ENCODE results near the gene ST8SIA2. TPM values are rescaled to one million over a fixed set of nuclear protein-coding genes. Genes with fewer than 3 reads are reported as not detected.

ST8SIA2 gene
- total and polyA plus RNA-seq, 7 donors, result 0.03 to 0.79 (median 0.12) TPM; not detected in 4

GRCh38 chr15:92384381-92384780, 9.3 kb upstream of the ST8SIA2 start:
- intact Hi-C loops (cut with DNase I), result loop anchor here (5.0 kb wide), 1 partner anchor 287 kb away; no protein-coding TSS in a partner anchor
- ATAC-seq, result no peak
- no peaks in the 10 kb centered on the region for H3K4me1 ChIP-seq

DNA sequence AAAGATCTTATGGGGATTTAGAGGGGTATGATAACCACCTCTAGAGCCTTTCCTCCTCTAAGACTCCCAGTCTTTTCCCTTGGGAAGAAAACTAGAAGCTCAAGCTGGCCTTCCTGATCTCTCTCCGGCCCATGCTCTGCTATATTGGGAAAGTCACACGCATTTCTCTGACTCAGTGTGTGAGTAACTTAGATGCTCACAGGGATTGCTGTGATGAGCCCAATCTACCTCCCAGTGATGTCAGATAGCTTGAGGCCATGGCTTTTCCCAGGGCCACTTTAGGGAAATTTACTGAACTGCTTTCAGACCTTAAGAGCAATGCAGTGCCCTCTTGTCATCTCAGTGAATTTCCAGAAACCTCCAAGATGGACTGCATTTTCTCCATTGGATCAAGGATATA, 8.6 kb upstream of the ST8SIA2 start:
- Histone ChIP-seq H3K9me3 (no peaks in the 10 kb centered on the region), H3K36me3 (ENCODE audit: insufficient read depth in 1 of 2, low read depth in 1 of 2) (no peaks in the 10 kb centered on the region), H3K4me3 (no peak overlapping the region), H3K4me1 (no peaks in the 10 kb centered on the region), H3K27me3 (ENCODE audit: insufficient read depth in 3 of 3, low read length in 2 of 3) (peaks cover 0 to 19% (median 6%) of the 10 kb centered on the region in 3 donors), H3K27ac (no peak overlapping the region)
- 53 to 79% (median 62%) methylated on average over 2 of the region's 2 CpGs for WGBS, 3 donors
- no peak for TF ChIP-seq CTCF (IDR thresholded peaks at IDR 0.05)
- ATAC-seq (no peak), DNase-seq (no peak)
- intact Hi-C loops (cut with DNase I), result no loop called here

More at GRCh38 chr15:92384381-92384780, 9.3 kb upstream of the ST8SIA2 start:
- no peak for TF ChIP-seq CTCF (IDR thresholded peaks at IDR 0.05)
- Histone ChIP-seq H3K36me3 (ENCODE audit: insufficient read depth in 1 of 2, low read depth in 1 of 2) (no peaks in the 10 kb centered on the region), H3K9me3 (no peaks in the 10 kb centered on the region), H3K27ac (no peak overlapping the region), H3K4me3 (no peak overlapping the region), H3K27me3 (ENCODE audit: insufficient read depth in 3 of 3, low read length in 2 of 3) (peaks cover 0 to 13% (median 6%) of the 10 kb centered on the region in 3 donors)
- WGBS, 3 donors, result 37 to 41% (median 37%) methylated on average over 2 of the region's 2 CpGs
- no peak for DNase-seq

- ATAC-seq, result peak; percentile 63 to 78 (median 72)
- no peak for DNase-seq
- Histone ChIP-seq H3K4me1 (no peaks in the 10 kb centered on the region), H3K36me3 (ENCODE audit: insufficient read depth in 1 of 2, low read depth in 1 of 2) (no peaks in the 10 kb centered on the region), H3K27ac (no peak overlapping the region), H3K27me3 (ENCODE audit: insufficient read depth in 3 of 3, low read length in 2 of 3) (peaks cover 0 to 80% (median 14%) of the 10 kb centered on the region in 3 donors), H3K9me3 (no peaks in the 10 kb centered on the region), H3K4me3 (no peak overlapping the region)
- peak; percentile 34 for TF ChIP-seq CTCF (IDR thresholded peaks at IDR 0.05)
- intact Hi-C loops (cut with DNase I), result loop anchor here in 1 of 2 donors (10.0 kb wide), 1 partner anchor 323 kb away; no protein-coding TSS in a partner anchor
- WGBS, 3 donors, result 25 to 33% (median 32%) methylated on average over 4 of the region's 4 CpGs
These were observed 2.0 kb upstream of the ST8SIA2 start for GRCh38 chr15:92391640-92392039.

- Histone ChIP-seq H3K4me3 (no peak overlapping the region), H3K27ac (no peak overlapping the region), H3K9me3 (no peaks in the 10 kb centered on the region), H3K36me3 (ENCODE audit: insufficient read depth in 1 of 2, low read depth in 1 of 2) (no peaks in the 10 kb centered on the region), H3K27me3 (ENCODE audit: insufficient read depth in 3 of 3, low read length in 2 of 3) (peaks cover 0 to 82% (median 14%) of the 10 kb centered on the region in 3 donors), H3K4me1 (no peaks in the 10 kb centered on the region)
- DNase-seq (no peak), ATAC-seq (no peak)
- no peak for TF ChIP-seq CTCF (IDR thresholded peaks at IDR 0.05)
- intact Hi-C loops (cut with DNase I), result loop anchor here in 1 of 2 donors (10.0 kb wide), 1 partner anchor 322 kb away; no protein-coding TSS in a partner anchor
- WGBS, 3 donors, result 13 to 22% (median 14%) methylated on average over 7 of the region's 7 CpGs
These were observed 1.2 kb upstream of the ST8SIA2 start for GRCh38 chr15:92392462-92392861.

- H3K4me3 ChIP-seq, result peak overlapping the region; percentile 61
- no peak for TF ChIP-seq CTCF (IDR thresholded peaks at IDR 0.05)
- DNase-seq, result no peak
- H3K27ac ChIP-seq, result no peak overlapping the region
- intact Hi-C loops (cut with DNase I), result loop anchor here in 1 of 2 donors (10.0 kb wide), 1 partner anchor 321 kb away; no protein-coding TSS in a partner anchor
- H3K27me3 ChIP-seq (ENCODE audit: insufficient read depth in 3 of 3, low read length in 2 of 3), result peaks cover 0 to 83% (median 14%) of the 10 kb centered on the region in 3 donors
- no peaks in the 10 kb centered on the region for H3K9me3 ChIP-seq
- WGBS, 3 donors, result 0 to 1% (median 1%) methylated on average over 17 to 34 of the region's 34 CpGs
- H3K36me3 ChIP-seq (ENCODE audit: insufficient read depth in 1 of 2, low read depth in 1 of 2), result no peaks in the 10 kb centered on the region
- no peak for ATAC-seq
- no peaks in the 10 kb centered on the region for H3K4me1 ChIP-seq
These were observed 263 bp downstream of the ST8SIA2 start for GRCh38 chr15:92393980-92394308.

Measured in psoas muscle (tissue), 8 donors.